K562 (cell line): ENCODE measurements around the gene FAM124B. TPM values are rescaled to one million over a fixed set of nuclear protein-coding genes. Genes with fewer than 3 reads are reported as not detected.
A peak's percentile ranks its signal among the peaks of the same experiment; 100 is the strongest.

ENCODE experiments used
- ARID1B ChIP-seq: fragments of 450-650 bp; IDR thresholded peaks from 2 replicates; pipeline ENCODE4 v1.6.1; 2016; ENCODE audit warnings: antibody characterized with exemption, mild to moderate bottlenecking, inconsistent platforms
- ATF7 ChIP-seq: fragments of 450-650 bp; IDR thresholded peaks from 2 replicates; pipeline ENCODE4 v1.7.1; 2014; ENCODE audit warnings: mild to moderate bottlenecking, moderate library complexity
- CBFA2T3 ChIP-seq: fragments of 450-650 bp; IDR thresholded peaks from 2 replicates; pipeline ENCODE4 v1.6.1; 2017
- MTA2 ChIP-seq: fragments of 450-650 bp; IDR thresholded peaks from 2 replicates; pipeline ENCODE4 v1.6.1; 2016; ENCODE audit warnings: low read depth
- NCOR1 ChIP-seq: fragments of 450-650 bp; IDR thresholded peaks from 2 replicates; pipeline ENCODE4 v1.6.1; 2016; ENCODE audit warnings: mild to moderate bottlenecking, moderate library complexity
- PHB ChIP-seq: fragments of 250-450 bp; sonication (Bioruptor Pico); IDR thresholded peaks from 2 replicates; pipeline ENCODE4 v1.5.0; 2021
- SIRT6 ChIP-seq: IDR thresholded peaks from one replicate; pipeline ENCODE4 v1.6.1; 2012; ENCODE audit warnings: low read depth, mild to moderate bottlenecking, control low read depth, inconsistent platforms, low read length, moderate library complexity
- ZNF354B ChIP-seq: fragments of 250-450 bp; sonication (Bioruptor Pico); IDR thresholded peaks from 2 replicates; pipeline ENCODE4 v1.4.0; 2020
- ZNF408 ChIP-seq: fragments of 250-450 bp; sonication (Bioruptor Pico); IDR thresholded peaks from 2 replicates; pipeline ENCODE4 v1.4.0; 2020; ENCODE audit warnings: low read depth, mild to moderate bottlenecking, moderate library complexity
- ZNF57 ChIP-seq: fragments of 450-650 bp; formaldehyde crosslinking; IDR thresholded peaks from 2 replicates; pipeline ENCODE4 v1.4.0; 2020; ENCODE audit warnings: mild to moderate bottlenecking, moderate library complexity
- polyA plus RNA-seq, 8 experiments: library from polyadenylated mRNA; depleted of rRNA in 4 of 8; stranded (reverse) in 5 of 8; unstranded in 3 of 8; fragments of >200 nt; fragmentation: Nextera tagmentation in 2 of 8; fragmentation: Illumina TruSeq in 1 of 8; extraction: Ambion mirVana in 2 of 8; extraction: Trizol in 1 of 8; gene quantifications; 2 replicates each; pipeline versions ENCODE4 v1.2.1 to v1.2.3, GENCODE V29; 2011 to 2014; ENCODE audit warnings: inconsistent platforms in 1 of 8, missing spikeins in 1 of 8
- total RNA-seq, 7 experiments: library from RNA; depleted of rRNA in 6 of 7; stranded (reverse); fragments of >200 nt in 6 of 7; fragmentation: Illumina TruSeq in 2 of 7; extraction: Trizol in 2 of 7; gene quantifications; 2 replicates each; pipeline versions ENCODE4 v1.2.1 to v1.2.3, GENCODE V29; 2011 to 2021; ENCODE audit warnings: low replicate concordance in 1 of 7
- TF ChIP-seq, protein P1 (sequence below), 3 experiments: fragments of 200-800 bp in 1 of 3; fragments of 250-450 bp in 1 of 3; fragments of 450-650 bp in 1 of 3; sonication (Bioruptor Pico) in 1 of 3; sonication (Bioruptor generic) in 1 of 3; formaldehyde crosslinking in 1 of 3; IDR thresholded peaks; 2 replicates each; pipeline versions ENCODE4 v1.6.1 to v1.8.0; 2016 to 2022; ENCODE audit warnings: mild to moderate bottlenecking in 2 of 3, missing genetic modification characterization in 2 of 3, missing compliant biosample characterization in 1 of 3, moderate library complexity in 1 of 3
- TF ChIP-seq, protein P2 (sequence below): fragments of 250-450 bp; sonication (Bioruptor Pico); IDR thresholded peaks from 2 replicates; pipeline ENCODE4 v1.5.0; 2020; ENCODE audit warnings: mild to moderate bottlenecking
- TF ChIP-seq, protein P3 (sequence below): sonication (generic); formaldehyde crosslinking; IDR thresholded peaks from 2 replicates; pipeline ENCODE4 v1.8.0; 2022; ENCODE audit warnings: mild to moderate bottlenecking, missing genetic modification reagents
- TF ChIP-seq, protein P4 (sequence below): fragments of 450-650 bp; IDR thresholded peaks from 2 replicates; pipeline ENCODE4 v1.6.1; 2018; ENCODE audit not compliant: partially characterized antibody
- TF ChIP-seq, protein P5 (sequence below): fragments of 250-450 bp; sonication (Bioruptor Pico); IDR thresholded peaks from 2 replicates; pipeline ENCODE4 v1.5.0; 2021; ENCODE audit warnings: mild to moderate bottlenecking, borderline replicate concordance

FAM124B gene
- total and polyA plus RNA-seq, 9 of the 15 experiments (the other 6 are each of a cell fraction or from before 2014, with no cell fraction given): 6.2 to 21.4 (median 9.3) TPM

DNA sequence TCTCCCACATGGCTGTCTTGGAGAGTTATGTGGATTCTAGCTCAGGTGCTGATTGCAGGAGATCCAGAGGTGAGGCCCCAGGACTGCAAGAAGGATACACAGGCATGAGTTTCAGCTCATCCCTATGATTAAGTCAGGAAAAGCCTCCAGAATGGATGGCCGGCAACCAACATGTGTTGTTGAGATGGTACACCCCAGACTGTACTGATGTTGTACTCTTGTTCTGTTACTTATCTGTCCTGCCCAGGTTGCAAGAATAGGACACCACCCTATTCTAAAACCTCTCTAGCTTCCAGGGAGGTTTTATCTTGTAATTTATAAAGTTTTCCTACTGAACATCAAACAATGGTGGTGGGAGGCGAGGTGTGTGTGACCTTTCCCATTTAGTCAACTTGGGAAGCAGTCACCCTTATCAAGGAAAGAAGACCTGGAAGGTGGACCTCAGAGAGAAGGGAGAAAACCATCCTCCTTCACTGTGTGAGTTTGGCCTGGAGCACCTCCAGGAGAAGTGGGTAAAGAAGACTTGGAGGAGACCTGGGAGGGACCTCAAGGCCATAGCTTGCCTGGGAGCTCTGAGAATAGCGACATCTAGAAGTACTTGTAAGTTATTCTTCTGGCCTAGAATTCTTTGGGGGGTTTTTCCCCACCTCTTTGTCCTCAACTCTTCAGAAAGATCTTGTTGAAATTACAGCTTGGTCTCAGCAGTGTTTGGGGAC lies 8.6 kb downstream of the FAM124B start (continued):
- TF ChIP-seq, protein P1, sequence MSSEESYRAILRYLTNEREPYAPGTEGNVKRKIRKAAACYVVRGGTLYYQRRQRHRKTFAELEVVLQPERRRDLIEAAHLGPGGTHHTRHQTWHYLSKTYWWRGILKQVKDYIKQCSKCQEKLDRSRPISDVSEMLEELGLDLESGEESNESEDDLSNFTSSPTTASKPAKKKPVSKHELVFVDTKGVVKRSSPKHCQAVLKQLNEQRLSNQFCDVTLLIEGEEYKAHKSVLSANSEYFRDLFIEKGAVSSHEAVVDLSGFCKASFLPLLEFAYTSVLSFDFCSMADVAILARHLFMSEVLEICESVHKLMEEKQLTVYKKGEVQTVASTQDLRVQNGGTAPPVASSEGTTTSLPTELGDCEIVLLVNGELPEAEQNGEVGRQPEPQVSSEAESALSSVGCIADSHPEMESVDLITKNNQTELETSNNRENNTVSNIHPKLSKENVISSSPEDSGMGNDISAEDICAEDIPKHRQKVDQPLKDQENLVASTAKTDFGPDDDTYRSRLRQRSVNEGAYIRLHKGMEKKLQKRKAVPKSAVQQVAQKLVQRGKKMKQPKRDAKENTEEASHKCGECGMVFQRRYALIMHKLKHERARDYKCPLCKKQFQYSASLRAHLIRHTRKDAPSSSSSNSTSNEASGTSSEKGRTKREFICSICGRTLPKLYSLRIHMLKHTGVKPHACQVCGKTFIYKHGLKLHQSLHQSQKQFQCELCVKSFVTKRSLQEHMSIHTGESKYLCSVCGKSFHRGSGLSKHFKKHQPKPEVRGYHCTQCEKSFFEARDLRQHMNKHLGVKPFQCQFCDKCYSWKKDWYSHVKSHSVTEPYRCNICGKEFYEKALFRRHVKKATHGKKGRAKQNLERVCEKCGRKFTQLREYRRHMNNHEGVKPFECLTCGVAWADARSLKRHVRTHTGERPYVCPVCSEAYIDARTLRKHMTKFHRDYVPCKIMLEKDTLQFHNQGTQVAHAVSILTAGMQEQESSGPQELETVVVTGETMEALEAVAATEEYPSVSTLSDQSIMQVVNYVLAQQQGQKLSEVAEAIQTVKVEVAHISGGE (CRISPR knock-in tag; IDR thresholded peaks at IDR 0.05): 0 out of 6 replicates have a peak, but pooled peaks of 1 of the 3 experiments have one; percentile 25
- TF ChIP-seq, protein P2, sequence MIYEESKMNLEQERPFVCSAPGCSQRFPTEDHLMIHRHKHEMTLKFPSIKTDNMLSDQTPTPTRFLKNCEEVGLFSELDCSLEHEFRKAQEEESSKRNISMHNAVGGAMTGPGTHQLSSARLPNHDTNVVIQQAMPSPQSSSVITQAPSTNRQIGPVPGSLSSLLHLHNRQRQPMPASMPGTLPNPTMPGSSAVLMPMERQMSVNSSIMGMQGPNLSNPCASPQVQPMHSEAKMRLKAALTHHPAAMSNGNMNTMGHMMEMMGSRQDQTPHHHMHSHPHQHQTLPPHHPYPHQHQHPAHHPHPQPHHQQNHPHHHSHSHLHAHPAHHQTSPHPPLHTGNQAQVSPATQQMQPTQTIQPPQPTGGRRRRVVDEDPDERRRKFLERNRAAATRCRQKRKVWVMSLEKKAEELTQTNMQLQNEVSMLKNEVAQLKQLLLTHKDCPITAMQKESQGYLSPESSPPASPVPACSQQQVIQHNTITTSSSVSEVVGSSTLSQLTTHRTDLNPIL (CRISPR knock-in tag): no peak
- TF ChIP-seq ZNF408 (CRISPR knock-in tag) (no peak), ATF7 (no peak), PHB (no peak), ARID1B (peak; percentile 42), SIRT6 (no peak), MTA2 (no peak), NCOR1 (peak; percentile 34; the same call in 1 of the 2 replicates), ZNF57 (CRISPR knock-in tag) (no peak), ZNF354B (CRISPR knock-in tag) (no peak), CBFA2T3 (peak; percentile 41)
- TF ChIP-seq, protein P3, sequence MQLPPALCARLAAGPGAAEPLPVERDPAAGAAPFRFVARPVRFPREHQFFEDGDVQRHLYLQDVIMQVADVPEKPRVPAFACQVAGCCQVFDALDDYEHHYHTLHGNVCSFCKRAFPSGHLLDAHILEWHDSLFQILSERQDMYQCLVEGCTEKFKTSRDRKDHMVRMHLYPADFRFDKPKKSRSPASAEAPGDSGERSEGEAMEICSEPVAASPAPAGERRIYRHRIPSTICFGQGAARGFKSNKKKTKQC (CRISPR knock-in tag): no peak
- TF ChIP-seq, protein P4, sequence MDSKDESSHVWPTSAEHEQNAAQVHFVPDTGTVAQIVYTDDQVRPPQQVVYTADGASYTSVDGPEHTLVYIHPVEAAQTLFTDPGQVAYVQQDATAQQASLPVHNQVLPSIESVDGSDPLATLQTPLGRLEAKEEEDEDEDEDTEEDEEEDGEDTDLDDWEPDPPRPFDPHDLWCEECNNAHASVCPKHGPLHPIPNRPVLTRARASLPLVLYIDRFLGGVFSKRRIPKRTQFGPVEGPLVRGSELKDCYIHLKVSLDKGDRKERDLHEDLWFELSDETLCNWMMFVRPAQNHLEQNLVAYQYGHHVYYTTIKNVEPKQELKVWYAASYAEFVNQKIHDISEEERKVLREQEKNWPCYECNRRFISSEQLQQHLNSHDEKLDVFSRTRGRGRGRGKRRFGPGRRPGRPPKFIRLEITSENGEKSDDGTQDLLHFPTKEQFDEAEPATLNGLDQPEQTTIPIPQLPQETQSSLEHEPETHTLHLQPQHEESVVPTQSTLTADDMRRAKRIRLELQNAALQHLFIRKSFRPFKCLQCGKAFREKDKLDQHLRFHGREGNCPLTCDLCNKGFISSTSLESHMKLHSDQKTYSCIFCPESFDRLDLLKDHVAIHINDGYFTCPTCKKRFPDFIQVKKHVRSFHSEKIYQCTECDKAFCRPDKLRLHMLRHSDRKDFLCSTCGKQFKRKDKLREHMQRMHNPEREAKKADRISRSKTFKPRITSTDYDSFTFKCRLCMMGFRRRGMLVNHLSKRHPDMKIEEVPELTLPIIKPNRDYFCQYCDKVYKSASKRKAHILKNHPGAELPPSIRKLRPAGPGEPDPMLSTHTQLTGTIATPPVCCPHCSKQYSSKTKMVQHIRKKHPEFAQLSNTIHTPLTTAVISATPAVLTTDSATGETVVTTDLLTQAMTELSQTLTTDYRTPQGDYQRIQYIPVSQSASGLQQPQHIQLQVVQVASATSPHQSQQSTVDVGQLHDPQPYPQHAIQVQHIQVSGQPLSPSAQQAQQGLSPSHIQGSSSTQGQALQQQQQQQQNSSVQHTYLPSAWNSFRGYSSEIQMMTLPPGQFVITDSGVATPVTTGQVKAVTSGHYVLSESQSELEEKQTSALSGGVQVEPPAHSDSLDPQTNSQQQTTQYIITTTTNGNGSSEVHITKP: peak; percentile 76
- TF ChIP-seq, protein P5, sequence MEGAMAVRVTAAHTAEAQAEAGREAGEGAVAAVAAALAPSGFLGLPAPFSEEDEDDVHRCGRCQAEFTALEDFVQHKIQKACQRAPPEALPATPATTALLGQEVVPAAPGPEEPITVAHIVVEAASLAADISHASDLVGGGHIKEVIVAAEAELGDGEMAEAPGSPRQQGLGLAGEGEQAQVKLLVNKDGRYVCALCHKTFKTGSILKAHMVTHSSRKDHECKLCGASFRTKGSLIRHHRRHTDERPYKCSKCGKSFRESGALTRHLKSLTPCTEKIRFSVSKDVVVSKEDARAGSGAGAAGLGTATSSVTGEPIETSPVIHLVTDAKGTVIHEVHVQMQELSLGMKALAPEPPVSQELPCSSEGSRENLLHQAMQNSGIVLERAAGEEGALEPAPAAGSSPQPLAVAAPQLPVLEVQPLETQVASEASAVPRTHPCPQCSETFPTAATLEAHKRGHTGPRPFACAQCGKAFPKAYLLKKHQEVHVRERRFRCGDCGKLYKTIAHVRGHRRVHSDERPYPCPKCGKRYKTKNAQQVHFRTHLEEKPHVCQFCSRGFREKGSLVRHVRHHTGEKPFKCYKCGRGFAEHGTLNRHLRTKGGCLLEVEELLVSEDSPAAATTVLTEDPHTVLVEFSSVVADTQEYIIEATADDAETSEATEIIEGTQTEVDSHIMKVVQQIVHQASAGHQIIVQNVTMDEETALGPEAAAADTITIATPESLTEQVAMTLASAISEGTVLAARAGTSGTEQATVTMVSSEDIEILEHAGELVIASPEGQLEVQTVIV: no peak
